Endothelial cell of umbilical vein (primary cell): ENCODE data around the gene TNFRSF1A. TPM values are rescaled to one million over a fixed set of nuclear protein-coding genes. Genes with fewer than 3 reads are reported as not detected.

ENCODE experiments used
- BruUV-seq: library from RNA; stranded (reverse); fragments of 400-500 nt; replicated peaks from 2 replicates; lab custom pipeline; 2021; lab: Mats Ljungman, UMichigan
- CTCF ChIA-PET: fragments of 300-600, 350-600 bp; sonication (Branson Sonifier 250); formaldehyde crosslinking; loops from one replicate; lab custom pipeline; 2021; ENCODE audit warnings: antibody characterized with exemption, inconsistent platforms; lab: Charles Lee
- POLR2A ChIA-PET: fragments of 300-600, 350-600 bp; sonication (Branson Sonifier 250); formaldehyde crosslinking; loops from one replicate; lab custom pipeline; 2021; ENCODE audit warnings: antibody characterized with exemption, inconsistent platforms; lab: Charles Lee
- DNase-seq: peaks from one replicate; pipeline ENCODE4 v3.0.0-alpha.2; 2011; ENCODE audit warnings: low read depth, low spot score
- FAIRE-seq: peaks from 2 replicates; lab custom pipeline; 2011; peaks lifted over from hg19 to GRCh38; lab: Jason Lieb, UNC
- H2AFZ ChIP-seq: 2 replicates; pipeline ENCODE4 v1.6.0; 2012; ENCODE audit warnings: low read depth, low read length, control low read depth, inconsistent platforms
- H3K27ac ChIP-seq: 2 replicates; pipeline ENCODE4 v1.5.1; 2011; ENCODE audit warnings: low read depth, mild to moderate bottlenecking, control low read depth, low read length, moderate library complexity; ENCODE audit not compliant: insufficient read depth
- H3K27me3 ChIP-seq, 2 experiments: 2 replicates each; pipeline versions ENCODE4 v1.6.0 to v1.6.1; 2011; ENCODE audit warnings: low read length in 2 of 2, mixed read lengths in 1 of 2; ENCODE audit not compliant: control insufficient read depth in 2 of 2, insufficient read depth in 2 of 2
- H3K36me3 ChIP-seq, 2 experiments: 2 replicates in 1 of 2; 3 replicates in 1 of 2; pipeline ENCODE4 v1.5.1; 2011; ENCODE audit warnings: low read length in 2 of 2, mild to moderate bottlenecking in 1 of 2, moderate library complexity in 1 of 2; ENCODE audit not compliant: control insufficient read depth in 2 of 2, insufficient read depth in 2 of 2; ENCODE audit errors: extremely low read depth in 1 of 2
- H3K4me1 ChIP-seq: 3 replicates; pipeline ENCODE4 v1.5.1; 2011; ENCODE audit warnings: mild to moderate bottlenecking, low read length; ENCODE audit not compliant: control insufficient read depth, insufficient read depth; ENCODE audit errors: extremely low read depth
- H3K4me2 ChIP-seq: 2 replicates; pipeline ENCODE4 v1.6.1; 2011; ENCODE audit warnings: low read length, control low read depth, mixed read lengths; ENCODE audit not compliant: insufficient read depth
- H3K4me3 ChIP-seq, 3 experiments: fragments of 200-600 bp in 1 of 3; sonication (generic), shearing (Covaris generic) in 1 of 3; replicated peaks in 1 of 3; 2 replicates each; pipeline ENCODE4 v1.5.1; 2011 to 2016; ENCODE audit warnings: control low read depth in 3 of 3, low read length in 3 of 3, mild to moderate bottlenecking in 2 of 3, inconsistent platforms in 1 of 3, low read depth in 1 of 3, moderate library complexity in 1 of 3; ENCODE audit not compliant: insufficient read depth in 1 of 3
- H3K79me2 ChIP-seq: 2 replicates; pipeline ENCODE4 v1.6.0; 2012; ENCODE audit warnings: low read length, inconsistent platforms; ENCODE audit not compliant: control insufficient read depth, insufficient read depth
- H3K9ac ChIP-seq: replicated peaks from 2 replicates; pipeline ENCODE3; 2011; ENCODE audit warnings: low read length, control low read depth; ENCODE audit not compliant: insufficient read depth; ENCODE audit errors: extremely low read depth
- H3K9me1 ChIP-seq: replicated peaks from 3 replicates; pipeline ENCODE4 v1.6.0; 2011; ENCODE audit warnings: mild to moderate bottlenecking, low read length; ENCODE audit not compliant: control insufficient read depth, insufficient read depth; ENCODE audit errors: extremely low read depth
- H3K9me3 ChIP-seq: replicated peaks from 2 replicates; pipeline ENCODE4 v1.5.1; 2012; ENCODE audit warnings: low read length, inconsistent platforms; ENCODE audit not compliant: control insufficient read depth, insufficient read depth
- H4K20me1 ChIP-seq: replicated peaks from 2 replicates; pipeline ENCODE3; 2011; ENCODE audit warnings: mild to moderate bottlenecking, low read length; ENCODE audit not compliant: control insufficient read depth, insufficient read depth; ENCODE audit errors: extremely low read depth
- EZH2 ChIP-seq: IDR thresholded peaks from 2 replicates; pipeline ENCODE4 v1.6.1; 2012; ENCODE audit warnings: borderline replicate concordance, low read depth, mild to moderate bottlenecking, moderate library complexity, low read length, inconsistent platforms; ENCODE audit not compliant: severe bottlenecking
- FOS ChIP-seq: IDR thresholded peaks from 2 replicates; pipeline ENCODE4 v1.6.1; 2011; ENCODE audit warnings: mild to moderate bottlenecking, low read length, moderate library complexity, borderline replicate concordance; ENCODE audit not compliant: insufficient read depth
- GATA2 ChIP-seq: IDR thresholded peaks from 2 replicates; pipeline ENCODE4 v1.7.0; 2011; ENCODE audit warnings: low read depth, mild to moderate bottlenecking, moderate library complexity, mixed read lengths, low read length; ENCODE audit not compliant: insufficient read length, insufficient read depth
- MYC ChIP-seq: IDR thresholded peaks from one replicate; pipeline ENCODE4 v1.6.1; 2011; ENCODE audit warnings: mild to moderate bottlenecking, low read depth, low read length
- POLR2A ChIP-seq: IDR thresholded peaks from 2 replicates; pipeline ENCODE4 v1.6.1; 2012; ENCODE audit warnings: low read depth, mild to moderate bottlenecking, control low read depth, low read length
- POLR2AphosphoS5 ChIP-seq: IDR thresholded peaks from 2 replicates; pipeline ENCODE4 v1.6.1; 2012; ENCODE audit warnings: low read depth, mild to moderate bottlenecking, control low read depth, low read length, moderate library complexity; ENCODE audit not compliant: insufficient read depth
- dilution Hi-C: fragments of 300-500 bp; cut with MboI; formaldehyde crosslinking; loops from one replicate; pipeline ENCODE4 v1.15.0; 2019; ENCODE audit warnings: low sequenced_read_pairs; ENCODE audit not compliant: extremely low pct_ligation_motif_present
- intact Hi-C: fragments of 100-400 bp; cut with micrococcal nuclease; formaldehyde crosslinking; loops from one replicate; pipeline ENCODE4 v1.10.0; 2022
- polyA plus RNA-seq, 4 experiments: library from polyadenylated mRNA; depleted of rRNA in 3 of 4; stranded (reverse) in 3 of 4; unstranded in 1 of 4; fragments of >200 nt; gene quantifications; 2 replicates each; pipeline versions ENCODE4 v1.2.1 to v1.2.3, GENCODE V29; 2011 to 2012; ENCODE audit warnings: missing spikeins in 1 of 4
- total RNA-seq: library from RNA; stranded (reverse); gene quantifications from 2 replicates; pipeline ENCODE4 v1.2.3, GENCODE V29; 2021
- TF ChIP-seq, protein P1 (sequence below): IDR thresholded peaks from 2 replicates; pipeline ENCODE4 v1.6.1; 2011; ENCODE audit not compliant: insufficient read depth, insufficient read length
- TF ChIP-seq, protein P2 (sequence below), 2 donors: IDR thresholded peaks; 1 replicate in 1 of 2; 2 replicates in 1 of 2; pipeline ENCODE4 v1.5.1; 2011; ENCODE audit warnings: low read length in 2 of 2, mild to moderate bottlenecking in 2 of 2, moderate library complexity in 2 of 2, control low read depth in 1 of 2, inconsistent platforms in 1 of 2, low read depth in 1 of 2; ENCODE audit not compliant: insufficient read depth in 1 of 2; ENCODE audit errors: extremely low read depth in 1 of 2

Gene TNFRSF1A
- total and polyA plus RNA-seq, 2 donors (not counting 3 experiments of a cell fraction or from before 2014, with no cell fraction given) = 86.5 to 98.2 TPM

DNA sequence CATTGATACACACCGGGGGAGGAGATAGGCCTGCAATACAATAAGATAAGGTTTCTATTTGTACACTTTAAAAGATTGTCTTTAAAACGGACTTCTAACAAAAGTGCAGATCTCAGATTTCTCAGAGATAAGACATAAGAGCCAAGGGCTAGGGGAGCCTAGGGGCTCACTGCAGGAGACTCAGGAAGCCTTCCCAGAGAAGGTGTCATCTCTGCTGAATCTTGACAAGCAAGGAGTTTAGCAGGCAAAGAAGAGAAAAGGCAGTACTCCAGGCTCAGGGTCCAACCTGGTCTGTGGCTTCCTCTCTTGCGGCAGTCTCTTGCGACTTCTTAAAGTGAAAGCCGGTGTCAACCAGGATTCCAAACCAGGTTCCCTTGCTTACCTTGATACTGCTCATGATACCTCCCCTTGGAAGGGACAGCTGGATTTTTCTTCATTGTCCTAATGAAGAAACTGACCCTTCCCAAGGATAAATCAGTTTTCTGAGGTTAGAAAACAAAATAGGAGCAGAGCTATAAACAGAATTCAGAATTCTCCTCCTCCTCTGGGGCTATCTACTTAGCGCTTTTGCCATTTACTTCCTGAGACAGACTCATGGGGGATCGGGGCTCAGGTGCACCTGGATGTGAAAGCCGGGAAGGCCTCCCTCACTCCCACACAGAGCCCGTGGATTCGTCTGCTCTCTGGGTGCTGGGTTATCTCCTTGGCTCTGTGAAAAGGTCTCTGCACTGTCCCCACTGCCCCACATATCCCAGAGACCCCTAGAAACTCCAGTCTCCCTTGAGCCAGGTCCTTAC is 35.2 kb upstream of the TNFRSF1A start:
- dilution Hi-C loops = no loop called here
- H3K9me3 ChIP-seq = no peaks in the 10 kb centered on the region
- no peaks in the 10 kb centered on the region for H3K36me3 ChIP-seq
- TF ChIP-seq GATA2 (no peak), POLR2AphosphoS5 (no peak), EZH2 (no peak), FOS (no peak), MYC (no peak), POLR2A (no peak)
- TF ChIP-seq, protein P1, sequence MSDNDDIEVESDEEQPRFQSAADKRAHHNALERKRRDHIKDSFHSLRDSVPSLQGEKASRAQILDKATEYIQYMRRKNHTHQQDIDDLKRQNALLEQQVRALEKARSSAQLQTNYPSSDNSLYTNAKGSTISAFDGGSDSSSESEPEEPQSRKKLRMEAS = no peak
- TF ChIP-seq, protein P2, sequence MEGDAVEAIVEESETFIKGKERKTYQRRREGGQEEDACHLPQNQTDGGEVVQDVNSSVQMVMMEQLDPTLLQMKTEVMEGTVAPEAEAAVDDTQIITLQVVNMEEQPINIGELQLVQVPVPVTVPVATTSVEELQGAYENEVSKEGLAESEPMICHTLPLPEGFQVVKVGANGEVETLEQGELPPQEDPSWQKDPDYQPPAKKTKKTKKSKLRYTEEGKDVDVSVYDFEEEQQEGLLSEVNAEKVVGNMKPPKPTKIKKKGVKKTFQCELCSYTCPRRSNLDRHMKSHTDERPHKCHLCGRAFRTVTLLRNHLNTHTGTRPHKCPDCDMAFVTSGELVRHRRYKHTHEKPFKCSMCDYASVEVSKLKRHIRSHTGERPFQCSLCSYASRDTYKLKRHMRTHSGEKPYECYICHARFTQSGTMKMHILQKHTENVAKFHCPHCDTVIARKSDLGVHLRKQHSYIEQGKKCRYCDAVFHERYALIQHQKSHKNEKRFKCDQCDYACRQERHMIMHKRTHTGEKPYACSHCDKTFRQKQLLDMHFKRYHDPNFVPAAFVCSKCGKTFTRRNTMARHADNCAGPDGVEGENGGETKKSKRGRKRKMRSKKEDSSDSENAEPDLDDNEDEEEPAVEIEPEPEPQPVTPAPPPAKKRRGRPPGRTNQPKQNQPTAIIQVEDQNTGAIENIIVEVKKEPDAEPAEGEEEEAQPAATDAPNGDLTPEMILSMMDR (IDR thresholded peaks at IDR 0.05; ENCODE audit: extremely low read depth in 1 of 2, insufficient read depth in 1 of 2, low read depth in 1 of 2, low read length in 2 of 2) = no peak
- ChIA-PET CTCF (no interaction called here), POLR2A (no interaction called here)
- BruUV-seq = no TSS peak
- no peak overlapping the region for H3K4me3 ChIP-seq
- no peaks in the 10 kb centered on the region for H3K9me1 ChIP-seq
- intact Hi-C loops = no loop called here
- DNase-seq (no peak), FAIRE-seq (peak; percentile 48)
- no peaks in the 10 kb centered on the region for H3K27me3 ChIP-seq
- H3K27ac ChIP-seq = no peak overlapping the region
- H4K20me1 ChIP-seq = no peaks in the 10 kb centered on the region
- H2AFZ ChIP-seq = peak overlapping the region; percentile 64
- no peaks in the 10 kb centered on the region for H3K79me2 ChIP-seq
- peaks cover 15% of the 10 kb centered on the region for H3K4me1 ChIP-seq
- H3K9ac ChIP-seq = no peak overlapping the region
- no peak overlapping the region for H3K4me2 ChIP-seq
